IMR-90 (cell line): ENCODE measurements around the gene LMAN2L. TPM values are rescaled to one million over a fixed set of nuclear protein-coding genes. Genes with fewer than 3 reads are reported as not detected.

Experiments
- ATAC-seq: fragments of 200-7000 bp; cut with Tn5 transposase; 2 replicates; pipeline ENCODE4 v1.9.1; 2020; ENCODE audit warnings: low read depth, mild to moderate bottlenecking, moderate library complexity
- BruUV-seq: library from RNA; stranded (reverse); fragments of 400-500 nt; replicated peaks from 2 replicates; lab custom pipeline; 2021; lab: Mats Ljungman, UMichigan
- CTCF ChIA-PET: fragments of 300-600 bp; formaldehyde crosslinking; extraction: SDS; loops from one replicate; lab custom pipeline; 2021; ENCODE audit warnings: antibody characterized with exemption; lab: Yijun Ruan, JAX
- POLR2A ChIA-PET: fragments of 300-600 bp; sonication (Branson Sonifier 250); formaldehyde crosslinking; loops from one replicate; lab custom pipeline; 2022; ENCODE audit warnings: antibody characterized with exemption; ENCODE audit not compliant: unreplicated experiment; lab: Charles Lee
- DNase-seq: peaks from one replicate; pipeline ENCODE4 v3.0.0; 2013
- H2AFZ ChIP-seq: replicated peaks from 2 replicates; pipeline ENCODE3; 2013; ENCODE audit warnings: low read length, mild to moderate bottlenecking; ENCODE audit not compliant: poor library complexity
- H2AK5ac ChIP-seq: 2 replicates; pipeline ENCODE4 v1.6.1; 2013; ENCODE audit warnings: low read depth, low read length, inconsistent platforms
- H2AK9ac ChIP-seq: replicated peaks from 2 replicates; pipeline ENCODE3; 2013; ENCODE audit warnings: mild to moderate bottlenecking, low read depth, low read length, moderate library complexity; ENCODE audit not compliant: poor library complexity
- H2BK120ac ChIP-seq: 2 replicates; pipeline ENCODE4 v1.6.1; 2013; ENCODE audit warnings: low read depth, low read length, inconsistent platforms
- H2BK15ac ChIP-seq: 3 replicates; pipeline ENCODE4 v1.6.1; 2013; ENCODE audit warnings: low read depth, low read length, inconsistent platforms
- H2BK20ac ChIP-seq: 2 replicates; pipeline ENCODE4 v1.6.1; 2013; ENCODE audit warnings: low read depth, mild to moderate bottlenecking, inconsistent platforms, low read length, moderate library complexity
- H2BK5ac ChIP-seq: 2 replicates; pipeline ENCODE4 v1.6.1; 2013; ENCODE audit warnings: mild to moderate bottlenecking, low read depth, low read length, inconsistent platforms; ENCODE audit not compliant: poor library complexity, severe bottlenecking
- H3K14ac ChIP-seq: replicated peaks from 2 replicates; pipeline ENCODE4 v1.6.1; 2013; ENCODE audit warnings: low read depth, low read length, inconsistent platforms
- H3K18ac ChIP-seq: 2 replicates; pipeline ENCODE4 v1.6.1; 2013; ENCODE audit warnings: low read depth, low read length, control low read depth
- H3K23ac ChIP-seq: 2 replicates; pipeline ENCODE4 v1.6.1; 2013; ENCODE audit warnings: low read depth, low read length, inconsistent platforms
- H3K27ac ChIP-seq: 2 replicates; pipeline ENCODE4 v1.5.1; 2013; ENCODE audit warnings: mild to moderate bottlenecking, control low read depth, low read length; ENCODE audit not compliant: insufficient read depth
- H3K27me3 ChIP-seq: 2 replicates; pipeline ENCODE4 v1.6.1; 2013; ENCODE audit warnings: low read length; ENCODE audit not compliant: control insufficient read depth, insufficient read depth
- H3K36me3 ChIP-seq: 2 replicates; pipeline ENCODE4 v1.6.1; 2013; ENCODE audit warnings: low read length, mixed read lengths; ENCODE audit not compliant: control insufficient read depth, insufficient read depth
- H3K4ac ChIP-seq: 2 replicates; pipeline ENCODE4 v1.6.1; 2013; ENCODE audit warnings: low read depth, low read length, inconsistent platforms
- H3K4me1 ChIP-seq: 2 replicates; pipeline ENCODE4 v1.6.1; 2013; ENCODE audit warnings: low read length, mixed read lengths; ENCODE audit not compliant: control insufficient read depth, insufficient read depth
- H3K4me2 ChIP-seq: 2 replicates; pipeline ENCODE4 v1.6.1; 2013; ENCODE audit warnings: low read depth, mild to moderate bottlenecking, control low read depth, low read length, moderate library complexity
- H3K4me3 ChIP-seq: 2 replicates; pipeline ENCODE4 v1.5.1; 2013; ENCODE audit warnings: low read depth, mild to moderate bottlenecking, control low read depth, low read length, moderate library complexity; ENCODE audit not compliant: insufficient read depth
- H3K56ac ChIP-seq: 2 replicates; pipeline ENCODE4 v1.6.1; 2013; ENCODE audit warnings: low read length, inconsistent platforms; ENCODE audit not compliant: insufficient read depth; ENCODE audit errors: extremely low read depth
- H3K79me1 ChIP-seq, 2 experiments: 2 replicates each; pipeline ENCODE4 v1.6.1; 2013; ENCODE audit warnings: low read length in 2 of 2, inconsistent platforms in 1 of 2, low read depth in 1 of 2
- H3K9ac ChIP-seq: 2 replicates; pipeline ENCODE4 v1.6.1; 2013; ENCODE audit warnings: low read depth, low read length, control low read depth
- H3K9me1 ChIP-seq: 2 replicates; pipeline ENCODE4 v1.6.1; 2013; ENCODE audit warnings: low read length, inconsistent platforms; ENCODE audit not compliant: insufficient read depth
- H3K9me3 ChIP-seq: 2 replicates; pipeline ENCODE4 v1.6.1; 2013; ENCODE audit warnings: low read length; ENCODE audit not compliant: control insufficient read depth, insufficient read depth
- H4K20me1 ChIP-seq: 2 replicates; pipeline ENCODE4 v1.6.1; 2013; ENCODE audit warnings: low read length, inconsistent platforms; ENCODE audit not compliant: insufficient read depth
- H4K5ac ChIP-seq: 2 replicates; pipeline ENCODE4 v1.6.1; 2013; ENCODE audit warnings: mild to moderate bottlenecking, low read depth, low read length, control low read depth
- H4K8ac ChIP-seq, 2 experiments: 2 replicates each; pipeline ENCODE4 v1.6.1; 2013; ENCODE audit warnings: low read depth in 2 of 2, low read length in 2 of 2, control low read depth in 1 of 2, inconsistent platforms in 1 of 2
- H4K91ac ChIP-seq: 2 replicates; pipeline ENCODE4 v1.6.1; 2013; ENCODE audit warnings: low read depth, low read length, inconsistent platforms; ENCODE audit not compliant: insufficient read depth
- BHLHE40 ChIP-seq: fragments of 150-350 bp; IDR thresholded peaks from 2 replicates; pipeline ENCODE4 v1.6.1; 2016; ENCODE audit warnings: mild to moderate bottlenecking, low read depth, low read length
- CEBPB ChIP-seq: IDR thresholded peaks from 2 replicates; pipeline ENCODE4 v1.6.1; 2012; ENCODE audit warnings: low read depth, low read length, improper control_type of control experiment
- CHD1 ChIP-seq: IDR thresholded peaks from 2 replicates; pipeline ENCODE4 v1.6.1; 2012; ENCODE audit warnings: low read depth, low read length, improper control_type of control experiment
- FOS ChIP-seq: fragments of 150-350 bp; IDR thresholded peaks from 2 replicates; pipeline ENCODE4 v1.6.1; 2016; ENCODE audit warnings: low read depth, low read length
- MAFK ChIP-seq: IDR thresholded peaks from 2 replicates; pipeline ENCODE4 v1.6.1; 2012; ENCODE audit warnings: low read depth, low read length, improper control_type of control experiment
- MAZ ChIP-seq: IDR thresholded peaks from 2 replicates; pipeline ENCODE4 v1.6.1; 2012; ENCODE audit warnings: low read depth, mild to moderate bottlenecking, low read length, improper control_type of control experiment, moderate library complexity, borderline replicate concordance
- MXI1 ChIP-seq: IDR thresholded peaks from 2 replicates; pipeline ENCODE4 v1.6.1; 2012; ENCODE audit warnings: low read depth, mild to moderate bottlenecking, low read length, moderate library complexity, borderline replicate concordance
- NFE2L2 ChIP-seq: fragments of 150-350 bp; IDR thresholded peaks from 2 replicates; pipeline ENCODE4 v1.6.1; 2016; ENCODE audit warnings: low read depth, mild to moderate bottlenecking, low read length
- POLR2A ChIP-seq: IDR thresholded peaks from 2 replicates; pipeline ENCODE4 v1.6.1; 2012; ENCODE audit warnings: mild to moderate bottlenecking, low read depth, low read length
- RAD21 ChIP-seq: IDR thresholded peaks from 2 replicates; pipeline ENCODE4 v1.6.1; 2012; ENCODE audit warnings: low read length, improper control_type of control experiment
- RCOR1 ChIP-seq: IDR thresholded peaks from 2 replicates; pipeline ENCODE4 v1.6.1; 2012; ENCODE audit warnings: mild to moderate bottlenecking, low read length, improper control_type of control experiment; ENCODE audit not compliant: insufficient replicate concordance
- RFX5 ChIP-seq: IDR thresholded peaks from 2 replicates; pipeline ENCODE4 v1.8.0; 2012; ENCODE audit warnings: low read depth, mild to moderate bottlenecking, low read length, moderate library complexity
- SMC3 ChIP-seq: fragments of 150-350 bp; IDR thresholded peaks from 2 replicates; pipeline ENCODE4 v1.6.1; 2016; ENCODE audit warnings: low read depth, mild to moderate bottlenecking, antibody characterized with exemption, low read length, moderate library complexity
- WGBS, 2 experiments: methylation state at CpG; one replicate each; pipeline versions ENCODE4 v1.1.5 to v1.1.7; 2013; ENCODE audit warnings: missing lambda C conversion rate in 2 of 2; ENCODE audit not compliant: insufficient read length in 1 of 2; ENCODE audit errors: extremely low coverage in 2 of 2; 5-methylcytosine and 5-hydroxymethylcytosine counted together
- dilution Hi-C: fragments of 300-500 bp; cut with HindIII; formaldehyde crosslinking; loops from one replicate; pipeline ENCODE4 v1.14.3; 2018; ENCODE audit warnings: low sequenced_read_pairs; ENCODE audit not compliant: unreplicated experiment
- in situ Hi-C: fragments of 300-500 bp; cut with MboI; formaldehyde crosslinking; loops from 3 replicates; pipeline ENCODE4 v1.14.3; 2019; ENCODE audit warnings: low sequenced_read_pairs, inconsistent platforms, mixed read lengths
- intact Hi-C: fragments of 100-400 bp; cut with micrococcal nuclease; formaldehyde crosslinking; loops from 2 replicates; pipeline ENCODE4 v1.10.0; 2022
- polyA plus RNA-seq, 3 experiments: library from polyadenylated mRNA; depleted of rRNA; stranded (reverse); fragments of >200 nt; gene quantifications; 2 replicates each; pipeline ENCODE4 v1.2.3, GENCODE V29; 2012; ENCODE audit warnings: low replicate concordance in 1 of 3
- total RNA-seq: library from RNA; depleted of rRNA; stranded (reverse); fragments of >200 nt; gene quantifications from 2 replicates; pipeline ENCODE4 v1.2.3, GENCODE V29; 2012
- TF ChIP-seq, protein P1 (sequence below): fragments of 150-350 bp; IDR thresholded peaks from 2 replicates; pipeline ENCODE4 v1.6.1; 2016; ENCODE audit warnings: low read depth, mild to moderate bottlenecking, low read length, moderate library complexity, borderline replicate concordance
- TF ChIP-seq, protein P2 (sequence below): fragments of 150-350 bp; IDR thresholded peaks from 2 replicates; pipeline ENCODE4 v1.6.1; 2017; ENCODE audit warnings: mild to moderate bottlenecking, antibody characterized with exemption, low read length, low read depth
- TF ChIP-seq, protein P3 (sequence below): conservative IDR thresholded peaks from 2 replicates; pipeline ENCODE4 v1.5.1; 2012; ENCODE audit warnings: mild to moderate bottlenecking, low read depth, low read length, improper control_type of control experiment

The LMAN2L gene
- total and polyA plus RNA-seq, 2 of the 4 experiments (the other 2 are of a cell fraction): 22.5 to 22.9 TPM

DNA sequence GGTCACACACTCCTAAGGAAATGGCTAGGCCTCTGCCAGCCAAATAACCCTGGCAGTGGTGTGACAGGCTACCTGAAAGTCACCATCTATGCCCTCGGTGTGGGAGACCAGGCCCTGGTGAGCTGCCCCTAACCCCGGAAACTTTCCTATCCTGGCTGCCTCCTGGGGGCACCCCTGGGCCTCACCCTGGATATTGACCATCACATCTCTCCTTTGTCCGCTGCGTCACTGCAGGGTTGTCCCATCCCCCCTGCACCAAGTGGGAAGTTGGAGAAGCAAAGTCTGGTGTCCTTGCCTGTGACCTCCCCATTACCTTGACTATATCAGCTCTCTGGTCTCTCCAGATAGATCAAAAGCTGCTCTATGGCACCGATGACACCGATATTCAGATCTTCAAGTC, 78.5 kb downstream of the LMAN2L start:
- H3K4ac ChIP-seq: no peak overlapping the region
- H3K27ac ChIP-seq: no peak overlapping the region
- H4K91ac ChIP-seq: no peak overlapping the region
- TF ChIP-seq RCOR1: no peak
- TF ChIP-seq, protein P1, sequence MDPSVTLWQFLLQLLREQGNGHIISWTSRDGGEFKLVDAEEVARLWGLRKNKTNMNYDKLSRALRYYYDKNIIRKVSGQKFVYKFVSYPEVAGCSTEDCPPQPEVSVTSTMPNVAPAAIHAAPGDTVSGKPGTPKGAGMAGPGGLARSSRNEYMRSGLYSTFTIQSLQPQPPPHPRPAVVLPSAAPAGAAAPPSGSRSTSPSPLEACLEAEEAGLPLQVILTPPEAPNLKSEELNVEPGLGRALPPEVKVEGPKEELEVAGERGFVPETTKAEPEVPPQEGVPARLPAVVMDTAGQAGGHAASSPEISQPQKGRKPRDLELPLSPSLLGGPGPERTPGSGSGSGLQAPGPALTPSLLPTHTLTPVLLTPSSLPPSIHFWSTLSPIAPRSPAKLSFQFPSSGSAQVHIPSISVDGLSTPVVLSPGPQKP: no peak
- TF ChIP-seq RFX5: no peak
- TF ChIP-seq, protein P2, sequence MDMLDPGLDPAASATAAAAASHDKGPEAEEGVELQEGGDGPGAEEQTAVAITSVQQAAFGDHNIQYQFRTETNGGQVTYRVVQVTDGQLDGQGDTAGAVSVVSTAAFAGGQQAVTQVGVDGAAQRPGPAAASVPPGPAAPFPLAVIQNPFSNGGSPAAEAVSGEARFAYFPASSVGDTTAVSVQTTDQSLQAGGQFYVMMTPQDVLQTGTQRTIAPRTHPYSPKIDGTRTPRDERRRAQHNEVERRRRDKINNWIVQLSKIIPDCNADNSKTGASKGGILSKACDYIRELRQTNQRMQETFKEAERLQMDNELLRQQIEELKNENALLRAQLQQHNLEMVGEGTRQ: no peak
- TF ChIP-seq, protein P3, sequence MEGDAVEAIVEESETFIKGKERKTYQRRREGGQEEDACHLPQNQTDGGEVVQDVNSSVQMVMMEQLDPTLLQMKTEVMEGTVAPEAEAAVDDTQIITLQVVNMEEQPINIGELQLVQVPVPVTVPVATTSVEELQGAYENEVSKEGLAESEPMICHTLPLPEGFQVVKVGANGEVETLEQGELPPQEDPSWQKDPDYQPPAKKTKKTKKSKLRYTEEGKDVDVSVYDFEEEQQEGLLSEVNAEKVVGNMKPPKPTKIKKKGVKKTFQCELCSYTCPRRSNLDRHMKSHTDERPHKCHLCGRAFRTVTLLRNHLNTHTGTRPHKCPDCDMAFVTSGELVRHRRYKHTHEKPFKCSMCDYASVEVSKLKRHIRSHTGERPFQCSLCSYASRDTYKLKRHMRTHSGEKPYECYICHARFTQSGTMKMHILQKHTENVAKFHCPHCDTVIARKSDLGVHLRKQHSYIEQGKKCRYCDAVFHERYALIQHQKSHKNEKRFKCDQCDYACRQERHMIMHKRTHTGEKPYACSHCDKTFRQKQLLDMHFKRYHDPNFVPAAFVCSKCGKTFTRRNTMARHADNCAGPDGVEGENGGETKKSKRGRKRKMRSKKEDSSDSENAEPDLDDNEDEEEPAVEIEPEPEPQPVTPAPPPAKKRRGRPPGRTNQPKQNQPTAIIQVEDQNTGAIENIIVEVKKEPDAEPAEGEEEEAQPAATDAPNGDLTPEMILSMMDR: no peak
- no peak for TF ChIP-seq FOS
- TF ChIP-seq NFE2L2: no peak
- TF ChIP-seq MAFK: no peak
- no peak for TF ChIP-seq MAZ
- no peak for TF ChIP-seq CHD1
- no peak for TF ChIP-seq RAD21
- TF ChIP-seq POLR2A: no peak
- TF ChIP-seq SMC3: no peak
- no peak for TF ChIP-seq CEBPB
- TF ChIP-seq BHLHE40: no peak
- no peak for TF ChIP-seq MXI1
- no peak overlapping the region for H2BK15ac ChIP-seq
- intact Hi-C loops (no loop called here), dilution Hi-C loops (no loop called here), in situ Hi-C loops (no loop called here)
- H3K9me1 ChIP-seq: peaks cover 7% of the 10 kb centered on the region
- no peak overlapping the region for H3K14ac ChIP-seq
- no peak overlapping the region for H4K8ac ChIP-seq
- ChIA-PET CTCF (no interaction called here), POLR2A (no interaction called here)
- H3K9me3 ChIP-seq: no peaks in the 10 kb centered on the region
- DNase-seq: no peak
- H2BK120ac ChIP-seq: no peak overlapping the region
- H2AK9ac ChIP-seq: no peak overlapping the region
- H2AK5ac ChIP-seq: no peak overlapping the region
- no peak overlapping the region for H3K4me3 ChIP-seq
- H4K5ac ChIP-seq: no peak overlapping the region
- H3K79me1 ChIP-seq: 0 out of 4 replicates have a peak, but pooled peaks cover 0 to 5% of the 10 kb centered on the region in 2 experiments
- no peak overlapping the region for H3K4me2 ChIP-seq
- no CpG with 5 or more reads among the region's 6 CpGs for WGBS, 2 experiments
- H3K56ac ChIP-seq: no peak overlapping the region
- H3K4me1 ChIP-seq: peaks cover 4% of the 10 kb centered on the region
- no peaks in the 10 kb centered on the region for H3K36me3 ChIP-seq
- H4K20me1 ChIP-seq: no peaks in the 10 kb centered on the region
- H2BK20ac ChIP-seq: no peak overlapping the region
- no peak overlapping the region for H2BK5ac ChIP-seq
- no peak overlapping the region for H3K9ac ChIP-seq
- no peak overlapping the region for H2AFZ ChIP-seq
- no peak overlapping the region for H3K18ac ChIP-seq
- BruUV-seq: no TSS peak
- no peak overlapping the region for H3K23ac ChIP-seq
- H3K27me3 ChIP-seq: no peaks in the 10 kb centered on the region
- ATAC-seq: no peak
